ENCODE results near the gene OSER1. TPM values are rescaled to one million over a fixed set of nuclear protein-coding genes. Genes with fewer than 3 reads are reported as not detected.

OSER1 gene
- total and polyA plus RNA-seq, 9 of the 15 experiments (the other 6 are each of a cell fraction or from before 2014, with no cell fraction given) = 15.5 to 57.3 (median 19.9) TPM

DNA sequence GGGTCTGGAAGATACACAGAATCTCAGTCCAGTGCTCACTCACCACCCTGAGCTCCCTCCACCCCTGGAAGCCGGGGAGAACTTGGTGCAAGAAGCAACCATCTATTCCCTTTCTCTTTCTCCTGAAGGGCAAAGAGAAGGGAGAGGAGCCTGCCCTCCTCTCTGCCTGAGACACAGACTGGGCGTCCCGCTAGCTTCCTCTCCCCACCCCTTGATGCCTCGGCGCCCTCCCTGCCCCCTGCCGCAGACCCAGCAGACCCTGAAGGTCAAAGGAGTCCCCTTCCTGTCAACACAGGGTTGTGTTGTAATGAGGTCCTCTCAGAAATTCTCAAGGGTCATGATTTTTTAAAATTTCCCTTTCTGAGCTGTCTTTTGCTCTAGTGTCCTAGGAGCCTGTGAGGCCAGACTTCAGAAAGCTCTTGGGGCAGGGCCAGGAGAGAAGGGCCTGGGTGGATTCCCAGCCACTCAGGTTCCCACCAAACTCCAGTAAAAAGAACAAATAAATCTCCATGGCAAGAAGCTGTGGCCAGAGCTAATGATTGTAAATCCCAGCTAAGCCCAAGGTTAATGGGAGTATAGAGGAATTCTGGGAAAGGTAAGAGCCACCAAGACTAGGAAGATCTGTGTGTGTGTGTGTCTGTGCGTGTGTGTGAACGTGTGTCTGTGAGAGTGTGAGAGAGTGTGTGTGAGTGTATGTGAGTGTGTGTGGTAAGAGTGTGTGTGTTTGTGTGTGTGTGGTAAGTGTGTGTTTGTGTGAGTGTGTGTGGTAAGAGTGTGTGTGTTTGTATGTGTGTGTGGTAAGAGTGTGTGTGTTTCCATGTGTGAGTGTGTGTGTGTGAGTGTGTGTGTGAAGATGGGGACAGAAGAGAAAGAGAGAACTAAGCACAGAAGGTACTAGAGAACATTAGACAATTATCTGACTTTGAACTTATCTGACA, 22.5 kb downstream of the OSER1 start (continued):
- TF ChIP-seq, protein P1, sequence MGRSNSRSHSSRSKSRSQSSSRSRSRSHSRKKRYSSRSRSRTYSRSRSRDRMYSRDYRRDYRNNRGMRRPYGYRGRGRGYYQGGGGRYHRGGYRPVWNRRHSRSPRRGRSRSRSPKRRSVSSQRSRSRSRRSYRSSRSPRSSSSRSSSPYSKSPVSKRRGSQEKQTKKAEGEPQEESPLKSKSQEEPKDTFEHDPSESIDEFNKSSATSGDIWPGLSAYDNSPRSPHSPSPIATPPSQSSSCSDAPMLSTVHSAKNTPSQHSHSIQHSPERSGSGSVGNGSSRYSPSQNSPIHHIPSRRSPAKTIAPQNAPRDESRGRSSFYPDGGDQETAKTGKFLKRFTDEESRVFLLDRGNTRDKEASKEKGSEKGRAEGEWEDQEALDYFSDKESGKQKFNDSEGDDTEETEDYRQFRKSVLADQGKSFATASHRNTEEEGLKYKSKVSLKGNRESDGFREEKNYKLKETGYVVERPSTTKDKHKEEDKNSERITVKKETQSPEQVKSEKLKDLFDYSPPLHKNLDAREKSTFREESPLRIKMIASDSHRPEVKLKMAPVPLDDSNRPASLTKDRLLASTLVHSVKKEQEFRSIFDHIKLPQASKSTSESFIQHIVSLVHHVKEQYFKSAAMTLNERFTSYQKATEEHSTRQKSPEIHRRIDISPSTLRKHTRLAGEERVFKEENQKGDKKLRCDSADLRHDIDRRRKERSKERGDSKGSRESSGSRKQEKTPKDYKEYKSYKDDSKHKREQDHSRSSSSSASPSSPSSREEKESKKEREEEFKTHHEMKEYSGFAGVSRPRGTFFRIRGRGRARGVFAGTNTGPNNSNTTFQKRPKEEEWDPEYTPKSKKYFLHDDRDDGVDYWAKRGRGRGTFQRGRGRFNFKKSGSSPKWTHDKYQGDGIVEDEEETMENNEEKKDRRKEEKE (IDR thresholded peaks at IDR 0.05; ENCODE audit: borderline replicate concordance in 1 of 2, control insufficient read depth in 1 of 2, low read depth in 2 of 2, low read length in 1 of 2) = no peak
- TF ChIP-seq ILF3 (IDR thresholded peaks at IDR 0.05; ENCODE audit: borderline replicate concordance) = no peak
- TF ChIP-seq ZNF24 (IDR thresholded peaks at IDR 0.05) = no peak
- no peak for TF ChIP-seq KDM2B (CRISPR knock-in tag; IDR thresholded peaks at IDR 0.05)
- TF ChIP-seq, protein P2, sequence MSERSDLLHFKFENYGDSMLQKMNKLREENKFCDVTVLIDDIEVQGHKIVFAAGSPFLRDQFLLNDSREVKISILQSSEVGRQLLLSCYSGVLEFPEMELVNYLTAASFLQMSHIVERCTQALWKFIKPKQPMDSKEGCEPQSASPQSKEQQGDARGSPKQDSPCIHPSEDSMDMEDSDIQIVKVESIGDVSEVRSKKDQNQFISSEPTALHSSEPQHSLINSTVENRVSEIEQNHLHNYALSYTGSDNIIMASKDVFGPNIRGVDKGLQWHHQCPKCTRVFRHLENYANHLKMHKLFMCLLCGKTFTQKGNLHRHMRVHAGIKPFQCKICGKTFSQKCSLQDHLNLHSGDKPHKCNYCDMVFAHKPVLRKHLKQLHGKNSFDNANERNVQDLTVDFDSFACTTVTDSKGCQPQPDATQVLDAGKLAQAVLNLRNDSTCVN (CRISPR knock-in tag; IDR thresholded peaks at IDR 0.05) = 0 out of 2 replicates have a peak, but pooled peaks have one; percentile 16
- TF ChIP-seq RB1 (IDR thresholded peaks at IDR 0.05; ENCODE audit: low read depth) = no peak
- TF ChIP-seq FOXM1 (IDR thresholded peaks at IDR 0.05; ENCODE audit: low read depth) = no peak
- no peak for TF ChIP-seq FOXM1 (CRISPR knock-in tag; IDR thresholded peaks at IDR 0.05; ENCODE audit: low read depth)
- TF ChIP-seq KLF10 (CRISPR knock-in tag; IDR thresholded peaks at IDR 0.05) = no peak
- TF ChIP-seq, protein P3, sequence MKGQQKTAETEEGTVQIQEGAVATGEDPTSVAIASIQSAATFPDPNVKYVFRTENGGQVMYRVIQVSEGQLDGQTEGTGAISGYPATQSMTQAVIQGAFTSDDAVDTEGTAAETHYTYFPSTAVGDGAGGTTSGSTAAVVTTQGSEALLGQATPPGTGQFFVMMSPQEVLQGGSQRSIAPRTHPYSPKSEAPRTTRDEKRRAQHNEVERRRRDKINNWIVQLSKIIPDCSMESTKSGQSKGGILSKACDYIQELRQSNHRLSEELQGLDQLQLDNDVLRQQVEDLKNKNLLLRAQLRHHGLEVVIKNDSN (CRISPR knock-in tag; IDR thresholded peaks at IDR 0.05) = peak; percentile 12; the same call in 1 of the 2 replicates
- TF ChIP-seq SMARCE1 (IDR thresholded peaks at IDR 0.05) = no peak
- no peak for TF ChIP-seq SETDB1 (IDR thresholded peaks at IDR 0.05; ENCODE audit: low read length)
- no peak for TF ChIP-seq NBN (IDR thresholded peaks at IDR 0.05; ENCODE audit: low read depth)
- peak; percentile 14; the same call in 1 of the 2 replicates for TF ChIP-seq OTX1 (CRISPR knock-in tag; IDR thresholded peaks at IDR 0.05)
- TF ChIP-seq LARP7 (IDR thresholded peaks at IDR 0.05) = peak; percentile 34; the same call in 1 of the 2 replicates
- TF ChIP-seq THRAP3 (IDR thresholded peaks at IDR 0.05; ENCODE audit: borderline replicate concordance) = no peak
- TF ChIP-seq KAT7 (CRISPR knock-in tag; IDR thresholded peaks at IDR 0.05; ENCODE audit: borderline replicate concordance) = no peak
- peak; percentile 75; the same call in 1 of the 2 replicates for TF ChIP-seq TSC22D4 (tag; IDR thresholded peaks at IDR 0.05)
- no peak for TF ChIP-seq NELFE (IDR thresholded peaks at IDR 0.05; ENCODE audit: insufficient read depth, insufficient read length)
- no peak for TF ChIP-seq CBX2 (IDR thresholded peaks at IDR 0.05; ENCODE audit: insufficient read depth, low read length, poor library complexity, severe bottlenecking)
- TF ChIP-seq HSF4 (CRISPR knock-in tag; IDR thresholded peaks at IDR 0.05; ENCODE audit: borderline replicate concordance) = no peak
